Mesenchymal stem cell (in vitro differentiated cells and primary cell): Measurements from ENCODE around the gene MMUT.

Experiments
- DNase-seq: peaks from one replicate; pipeline ENCODE4 v3.0.0-alpha.2; 2013
- H2AFZ ChIP-seq: one replicate; pipeline ENCODE4 v1.6.1; 2013; ENCODE audit warnings: low read depth, mild to moderate bottlenecking, control low read depth, inconsistent platforms, low read length, moderate library complexity
- H2AK5ac ChIP-seq: 2 replicates; pipeline ENCODE4 v1.6.1; 2013; ENCODE audit warnings: low read length, moderate library complexity, mild to moderate bottlenecking, inconsistent platforms; ENCODE audit not compliant: severe bottlenecking
- H2BK120ac ChIP-seq: one replicate; pipeline ENCODE4 v1.6.1; 2013; ENCODE audit warnings: low read depth, mild to moderate bottlenecking, inconsistent platforms, low read length, moderate library complexity
- H2BK12ac ChIP-seq, 2 experiments: one replicate each; pipeline ENCODE4 v1.6.1; 2013; ENCODE audit warnings: inconsistent platforms in 2 of 2, low read length in 2 of 2, mild to moderate bottlenecking in 2 of 2, moderate library complexity in 2 of 2, control low read depth in 1 of 2
- H2BK15ac ChIP-seq: one replicate; pipeline ENCODE4 v1.6.1; 2013; ENCODE audit warnings: mild to moderate bottlenecking, low read depth, inconsistent platforms; ENCODE audit not compliant: poor library complexity, severe bottlenecking
- H2BK5ac ChIP-seq: 2 replicates; pipeline ENCODE4 v1.6.1; 2013; ENCODE audit warnings: low read depth, mild to moderate bottlenecking, low read length, control low read depth, inconsistent platforms; ENCODE audit not compliant: poor library complexity, severe bottlenecking
- H3K14ac ChIP-seq, 2 experiments: one replicate each; pipeline ENCODE4 v1.6.1; 2013; ENCODE audit warnings: inconsistent platforms in 2 of 2, low read length in 2 of 2, control low read depth in 1 of 2, mild to moderate bottlenecking in 1 of 2, moderate library complexity in 1 of 2
- H3K18ac ChIP-seq, 2 experiments: one replicate each; pipeline ENCODE4 v1.6.1; 2013; ENCODE audit warnings: inconsistent platforms in 2 of 2, low read length in 2 of 2, control low read depth in 1 of 2, low read depth in 1 of 2, mild to moderate bottlenecking in 1 of 2
- H3K23ac ChIP-seq, 2 experiments: one replicate each; pipeline ENCODE4 v1.6.1; 2013; ENCODE audit warnings: inconsistent platforms in 2 of 2, low read length in 2 of 2, mild to moderate bottlenecking in 2 of 2, moderate library complexity in 2 of 2, control low read depth in 1 of 2
- H3K27ac ChIP-seq: 2 replicates; pipeline ENCODE4 v1.5.1; 2013; ENCODE audit warnings: mild to moderate bottlenecking, moderate library complexity, low read length, control low read depth, inconsistent platforms; ENCODE audit not compliant: poor library complexity, severe bottlenecking
- H3K27me3 ChIP-seq, 2 experiments: 2 replicates each; pipeline versions ENCODE4 v1.6.1 to v1.7.0; 2013; ENCODE audit warnings: low read length in 2 of 2, mild to moderate bottlenecking in 2 of 2, moderate library complexity in 2 of 2, control low read depth in 1 of 2, inconsistent platforms in 1 of 2; ENCODE audit not compliant: control insufficient read depth in 1 of 2, insufficient read depth in 1 of 2
- H3K36me3 ChIP-seq, 2 experiments: 2 replicates each; pipeline versions ENCODE4 v1.6.1 to v1.7.0; 2013; ENCODE audit warnings: low read length in 2 of 2, control low read depth in 1 of 2, inconsistent platforms in 1 of 2, low read depth in 1 of 2, mild to moderate bottlenecking in 1 of 2; ENCODE audit not compliant: insufficient read depth in 2 of 2, control insufficient read depth in 1 of 2
- H3K4ac ChIP-seq, 2 experiments: one replicate each; pipeline ENCODE4 v1.6.1; 2013; ENCODE audit warnings: inconsistent platforms in 2 of 2, low read length in 2 of 2, mild to moderate bottlenecking in 2 of 2, moderate library complexity in 2 of 2, control low read depth in 1 of 2, low read depth in 1 of 2
- H3K4me1 ChIP-seq: 2 replicates; pipeline ENCODE4 v1.6.1; 2013; ENCODE audit warnings: low read depth, low read length, control low read depth; ENCODE audit not compliant: control insufficient read depth, insufficient read depth
- H3K4me2 ChIP-seq: 2 replicates; pipeline ENCODE4 v1.6.1; 2013; ENCODE audit warnings: low read length, mild to moderate bottlenecking, inconsistent platforms; ENCODE audit not compliant: poor library complexity, severe bottlenecking
- H3K4me3 ChIP-seq, 2 experiments: 2 replicates each; pipeline versions ENCODE4 v1.5.1 to v1.7.0; 2013; ENCODE audit warnings: low read length in 2 of 2, mild to moderate bottlenecking in 2 of 2, control low read depth in 1 of 2, low read depth in 1 of 2; ENCODE audit not compliant: insufficient read depth in 1 of 2
- H3K79me1 ChIP-seq: replicated peaks from 2 replicates; pipeline ENCODE4 v1.6.1; 2013; ENCODE audit warnings: mild to moderate bottlenecking, control low read depth, low read length, inconsistent platforms; ENCODE audit not compliant: poor library complexity, severe bottlenecking
- H3K9ac ChIP-seq: 2 replicates; pipeline ENCODE4 v1.7.0; 2013; ENCODE audit warnings: mild to moderate bottlenecking, low read length, moderate library complexity
- H3K9me3 ChIP-seq: 2 replicates; pipeline ENCODE4 v1.7.0; 2013; ENCODE audit warnings: mild to moderate bottlenecking, low read length; ENCODE audit not compliant: control insufficient read depth
- H4K8ac ChIP-seq: one replicate; pipeline ENCODE4 v1.6.1; 2013; ENCODE audit warnings: inconsistent platforms, mild to moderate bottlenecking, low read length, moderate library complexity
- H4K91ac ChIP-seq: one replicate; pipeline ENCODE4 v1.6.1; 2013; ENCODE audit warnings: mild to moderate bottlenecking, low read length, inconsistent platforms
- WGBS: methylation state at CpG from one replicate; pipeline ENCODE4 v1.1.7; 2013; ENCODE audit warnings: mixed read lengths; 5-methylcytosine and 5-hydroxymethylcytosine counted together

MMUT gene

DNA sequence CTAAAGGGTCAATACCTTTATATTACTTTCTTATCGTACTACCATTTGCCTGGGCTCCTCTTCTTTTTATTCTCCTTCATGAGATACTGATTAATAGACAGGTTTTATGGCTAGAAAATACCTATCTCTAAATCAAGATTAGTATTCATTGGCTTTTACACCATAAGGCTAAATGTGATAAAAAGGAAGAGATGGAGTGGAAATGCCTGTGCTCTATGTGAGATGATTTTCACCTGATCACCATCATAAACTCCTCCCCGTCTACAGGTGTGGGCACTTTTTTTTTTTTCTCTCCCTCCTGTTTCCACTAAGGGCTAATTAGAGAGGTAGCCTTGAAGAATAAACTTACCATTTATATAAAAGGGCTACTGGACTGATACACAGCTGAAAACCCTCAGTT is 36.6 kb upstream of the MMUT start, which contains the start of gene GLYATL3:
TSS of gene GLYATL3 (plus strand) at position 301 of the 400 bp plus-strand sequence. CDS start 12,068 bp downstream, outside the sequence.
- Histone ChIP-seq H2AFZ (no peak within 1 kb of the TSS), H3K27ac (no peak within 1 kb of the TSS), H2BK15ac (no peak within 1 kb of the TSS), H3K14ac (no peak within 1 kb of the TSS), H2BK12ac (no peak within 1 kb of the TSS), H2BK5ac (no peak within 1 kb of the TSS), H3K79me1 (no peaks in the 10 kb centered on the region), H3K4ac (no peak within 1 kb of the TSS), H4K91ac (no peak within 1 kb of the TSS), H3K4me2 (no peak within 1 kb of the TSS), H3K27me3 (no peaks in the 10 kb centered on the region), H3K9ac (no peak within 1 kb of the TSS), H3K36me3 (peaks cover 0 to 4% of the 10 kb centered on the region in 2 experiments), H4K8ac (no peak within 1 kb of the TSS), H2AK5ac (no peak within 1 kb of the TSS), H2BK120ac (no peak within 1 kb of the TSS), H3K23ac (no peak within 1 kb of the TSS), H3K4me1 (no peaks in the 10 kb centered on the region), H3K4me3 (no peak within 1 kb of the TSS), H3K9me3 (no peaks in the 10 kb centered on the region), H3K18ac (no peak within 1 kb of the TSS)
- no peak for DNase-seq
- 100% methylated on average over 1 of the region's 2 CpGs for WGBS

DNA sequence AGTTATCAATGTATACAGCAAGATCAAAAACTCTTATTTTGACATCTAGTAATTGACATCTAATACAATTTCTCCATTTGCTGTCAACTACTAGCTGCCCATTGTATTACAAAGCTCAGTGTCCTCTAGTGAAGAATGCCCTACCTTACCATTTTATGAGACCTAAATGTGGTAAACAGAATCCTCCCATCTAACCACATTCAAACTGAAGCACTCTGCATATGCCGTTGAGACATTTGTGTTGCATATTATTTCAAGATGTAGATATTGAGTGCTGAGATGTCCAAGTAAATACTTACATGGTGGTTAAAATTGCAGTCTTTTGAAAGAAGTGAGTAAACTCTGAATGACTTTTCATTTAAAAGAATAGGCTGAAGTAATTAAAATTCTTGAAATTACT is 36.1 kb upstream of the MMUT start:
- H3K4me1 ChIP-seq, result no peaks in the 10 kb centered on the region
- no peaks in the 10 kb centered on the region for H3K9me3 ChIP-seq

DNA sequence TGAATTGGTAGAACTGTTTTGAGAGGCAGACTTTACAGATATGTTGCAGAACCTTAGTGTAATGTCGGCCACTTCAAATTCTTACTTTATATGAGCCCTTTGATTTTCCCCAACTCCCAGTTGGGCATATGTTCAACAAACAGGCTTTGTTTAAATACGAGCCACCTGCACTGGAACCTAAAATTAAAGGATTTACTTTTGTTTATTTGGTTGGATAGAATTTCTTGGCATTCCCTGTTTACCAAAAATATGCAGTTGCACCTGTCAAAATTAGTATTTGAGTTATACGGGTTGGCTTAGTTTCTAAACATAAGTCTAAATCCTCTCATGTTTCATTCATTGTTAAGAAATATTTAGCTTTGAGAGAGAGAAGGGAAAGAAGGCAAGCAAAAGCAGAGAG is 34.3 kb upstream of the MMUT start:
- no peak overlapping the region for H3K14ac ChIP-seq
- no peak overlapping the region for H3K4ac ChIP-seq
- no peak overlapping the region for H3K27ac ChIP-seq
- H2AK5ac ChIP-seq, result no peak overlapping the region
- no peak overlapping the region for H3K4me2 ChIP-seq
- H3K4me1 ChIP-seq, result no peaks in the 10 kb centered on the region
- H3K79me1 ChIP-seq, result no peaks in the 10 kb centered on the region
- no peak overlapping the region for H3K23ac ChIP-seq
- H2BK5ac ChIP-seq, result no peak overlapping the region
- H2AFZ ChIP-seq, result no peak overlapping the region
- no peak overlapping the region for H4K91ac ChIP-seq
- no peak overlapping the region for H3K9ac ChIP-seq
- H3K27me3 ChIP-seq, result no peaks in the 10 kb centered on the region
- H3K36me3 ChIP-seq, result peaks cover 0 to 5% of the 10 kb centered on the region in 2 experiments
- WGBS, result 100% methylated on average over 1 of the region's 3 CpGs
- no peak overlapping the region for H4K8ac ChIP-seq
- H3K9me3 ChIP-seq, result no peaks in the 10 kb centered on the region
- H3K4me3 ChIP-seq, result no peak overlapping the region
- no peak overlapping the region for H2BK12ac ChIP-seq
- H3K18ac ChIP-seq, result no peak overlapping the region
- no peak for DNase-seq
- H2BK15ac ChIP-seq, result no peak overlapping the region
- H2BK120ac ChIP-seq, result no peak overlapping the region

More for the DNA sequence above, 36.1 kb upstream of the MMUT start:
- H2BK15ac ChIP-seq, result no peak overlapping the region
- no peak overlapping the region for H2BK12ac ChIP-seq
- DNase-seq, result no peak
- H3K14ac ChIP-seq, result no peak overlapping the region
- no peak overlapping the region for H2BK5ac ChIP-seq
- no peak overlapping the region for H2BK120ac ChIP-seq
- peaks cover 0 to 5% of the 10 kb centered on the region in 2 experiments for H3K36me3 ChIP-seq
- no peaks in the 10 kb centered on the region for H3K27me3 ChIP-seq
- H3K23ac ChIP-seq, result no peak overlapping the region
- H3K27ac ChIP-seq, result no peak overlapping the region
- no peak overlapping the region for H4K8ac ChIP-seq
- H2AFZ ChIP-seq, result no peak overlapping the region
- no peak overlapping the region for H3K4me2 ChIP-seq
- no peak overlapping the region for H2AK5ac ChIP-seq
- no peaks in the 10 kb centered on the region for H3K79me1 ChIP-seq
- no peak overlapping the region for H3K18ac ChIP-seq
- no peak overlapping the region for H4K91ac ChIP-seq
- H3K4ac ChIP-seq, result no peak overlapping the region
- no peak overlapping the region for H3K9ac ChIP-seq
- WGBS, result 100% methylated on average over 1 of the region's 1 CpG
- H3K4me3 ChIP-seq, result no peak overlapping the region

DNA sequence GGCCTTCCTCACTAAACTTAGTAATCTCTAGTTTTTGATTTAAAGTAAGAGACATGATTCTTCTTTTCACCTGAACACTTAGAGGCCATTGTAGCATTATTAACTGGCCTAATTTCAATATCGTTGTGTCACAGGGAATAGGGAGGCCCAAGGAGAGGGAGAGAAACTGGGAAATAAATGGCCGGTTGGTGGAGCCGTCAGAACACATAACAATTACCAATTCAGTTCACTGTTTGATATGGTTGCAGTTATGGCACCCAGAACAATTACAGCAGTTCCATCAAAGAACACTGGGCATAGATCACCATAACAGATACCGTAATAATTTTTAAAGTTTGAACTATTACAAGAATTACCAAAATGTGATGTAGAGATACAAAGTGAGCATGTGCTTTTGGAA is 27.6 kb upstream of the MMUT start:
- Histone ChIP-seq H2BK15ac (no peak overlapping the region), H2BK5ac (no peak overlapping the region), H3K4ac (no peak overlapping the region), H3K4me2 (no peak overlapping the region), H4K8ac (no peak overlapping the region), H3K23ac (no peak overlapping the region), H3K4me1 (no peaks in the 10 kb centered on the region), H3K79me1 (no peaks in the 10 kb centered on the region), H3K27me3 (no peaks in the 10 kb centered on the region), H3K27ac (no peak overlapping the region), H2AK5ac (no peak overlapping the region), H3K4me3 (no peak overlapping the region), H3K9me3 (no peaks in the 10 kb centered on the region), H3K14ac (no peak overlapping the region), H2AFZ (no peak overlapping the region), H4K91ac (no peak overlapping the region), H2BK120ac (no peak overlapping the region), H3K18ac (no peak overlapping the region), H3K36me3 (peaks cover 5 to 29% of the 10 kb centered on the region in 2 experiments), H2BK12ac (no peak overlapping the region), H3K9ac (no peak overlapping the region)
- no peak for DNase-seq
- WGBS, result 90% methylated on average over 2 of the region's 4 CpGs
